KG1 (cell line): Measurements from ENCODE around the gene ZER1.
"Not testable (repeated sequence)": the region's sequence is repeated elsewhere in the genome, so short reads cannot be mapped to it uniquely, and the experiment has no call there.

Source experiments
- DNase-seq: peaks from one replicate; lab custom pipeline; 2025; lab: John Stamatoyannopoulos, UW

Gene ZER1

GRCh38 chr9:128715436-128715750, 56.3 kb downstream of the ZER1 start:
- no peak for DNase-seq

DNA sequence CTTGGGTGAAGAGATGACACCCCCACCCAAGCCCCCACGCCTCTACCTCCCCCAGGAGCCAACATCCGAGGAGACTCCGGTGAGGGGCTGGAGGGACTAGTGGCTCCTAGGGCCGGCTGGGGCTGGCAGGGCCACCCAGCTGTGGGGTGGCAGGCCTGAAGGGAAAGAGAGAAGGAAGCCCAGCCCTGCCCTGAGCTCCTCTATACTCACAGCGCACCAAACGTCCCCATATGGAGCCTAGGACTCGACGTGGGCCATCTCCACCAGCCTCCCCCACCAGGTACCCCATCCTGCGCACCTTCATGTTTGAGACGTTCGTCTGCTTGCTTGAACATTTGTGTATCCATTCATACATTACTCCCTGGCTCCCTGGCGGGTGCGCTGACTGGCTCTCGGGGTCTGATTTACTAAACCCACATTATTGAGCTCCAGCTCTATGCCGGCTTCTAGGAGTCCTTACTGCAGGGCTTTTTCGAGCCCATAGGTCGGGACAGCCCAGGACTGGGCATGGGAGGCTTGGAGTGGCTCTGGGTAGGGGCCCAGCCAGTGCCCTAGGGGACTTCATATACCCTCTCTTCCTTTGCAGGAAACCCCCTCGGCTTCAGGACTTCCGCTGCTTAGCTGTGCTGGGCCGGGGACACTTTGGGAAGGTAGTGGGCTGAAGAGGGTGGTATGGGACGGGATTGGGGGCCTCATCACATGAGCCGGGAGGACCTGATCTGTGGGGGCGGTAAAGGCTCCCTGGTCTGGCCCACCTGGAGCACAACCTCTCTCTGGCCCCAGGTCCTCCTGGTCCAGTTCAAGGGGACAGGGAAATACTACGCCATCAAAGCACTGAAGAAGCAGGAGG, 56.9 kb downstream of the ZER1 start:
- no peak for DNase-seq

- no peak for DNase-seq
Measured at GRCh38 chr9:128713941-128714573, 57.7 kb downstream of the ZER1 start.

DNA sequence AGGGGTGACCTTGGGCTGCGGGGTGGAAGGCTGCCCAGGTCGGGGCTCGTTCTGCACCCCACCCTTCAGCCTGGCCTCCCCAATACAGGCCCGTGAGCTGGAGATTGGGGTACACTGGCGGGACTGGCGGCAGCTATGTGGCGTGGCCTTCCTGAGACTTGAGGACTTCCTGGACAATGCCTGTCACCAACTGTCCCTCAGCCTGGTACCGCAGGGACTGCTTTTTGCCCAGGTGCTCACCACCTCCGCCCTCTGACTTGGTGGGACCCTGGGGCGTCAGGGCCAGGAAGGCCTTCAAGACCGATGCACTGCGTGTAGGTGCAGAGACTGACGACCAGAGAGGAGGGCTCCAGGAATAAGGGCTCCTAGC, 58.3 kb downstream of the ZER1 start:
- no peak for DNase-seq

DNA sequence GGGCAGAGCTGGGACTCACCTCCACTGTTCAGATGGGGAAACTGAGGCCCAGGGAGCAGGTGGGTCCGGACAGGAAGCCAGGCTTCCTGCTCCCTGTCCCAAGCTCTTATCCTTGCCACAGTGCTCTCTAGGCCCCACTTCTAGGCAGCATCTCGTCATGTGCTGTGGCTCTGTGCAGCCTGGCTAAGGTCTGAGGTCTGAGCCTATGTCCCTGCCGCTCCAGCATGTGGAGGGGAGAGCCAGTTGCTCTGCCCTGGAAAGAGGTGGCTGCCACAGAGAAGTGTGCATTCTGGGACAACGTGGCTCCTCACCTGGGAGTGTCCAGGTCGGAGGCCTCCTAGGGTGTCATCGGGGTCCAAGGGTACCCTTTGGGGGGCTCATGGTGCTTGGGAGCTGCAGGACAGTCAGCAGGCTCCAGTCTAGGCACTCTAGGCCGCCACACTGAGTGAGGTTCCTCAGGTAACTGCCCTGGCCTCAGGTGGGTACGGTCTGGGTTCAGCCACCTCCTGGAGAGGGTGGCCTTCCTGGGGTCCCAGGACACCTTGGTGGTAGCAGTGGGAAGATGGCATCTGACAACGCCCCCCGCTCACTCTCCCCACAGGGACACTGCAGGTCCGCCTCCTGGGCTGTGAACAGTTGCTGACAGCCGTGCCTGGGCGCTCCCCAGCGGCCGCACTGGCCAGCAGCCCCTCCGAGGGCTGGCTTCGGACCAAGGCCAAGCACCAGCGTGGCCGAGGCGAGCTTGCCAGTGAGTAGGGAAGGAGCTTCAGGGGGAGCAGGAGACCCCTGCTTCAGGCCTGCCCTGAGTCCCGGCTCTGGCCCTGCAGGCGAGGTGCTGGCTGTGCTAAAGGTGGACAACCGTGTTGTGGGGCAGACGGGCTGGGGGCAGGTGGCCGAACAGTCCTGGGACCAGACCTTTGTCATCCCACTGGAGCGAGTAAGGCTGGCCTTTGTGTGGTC, 59.0 kb downstream of the ZER1 start:
- no peak for DNase-seq

DNA sequence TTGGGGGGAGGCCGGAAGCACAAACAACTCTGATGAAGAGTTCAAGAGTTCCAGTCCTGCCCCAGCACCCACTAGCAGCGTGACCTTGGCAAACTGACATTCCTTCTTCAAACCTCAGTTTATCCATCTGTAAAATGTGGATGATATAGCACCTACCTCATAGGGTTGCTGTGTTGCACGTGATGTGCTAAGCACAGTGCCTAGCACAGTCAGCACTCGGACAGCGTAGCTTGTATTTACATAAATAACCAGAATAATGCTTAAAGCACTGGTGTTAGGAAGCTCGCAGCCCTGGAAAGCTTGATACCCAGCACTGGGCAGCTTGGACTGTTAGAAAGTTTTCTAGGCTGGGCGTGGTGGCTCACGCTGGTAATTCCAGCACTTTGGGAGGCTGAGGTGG, 64.3 kb downstream of the ZER1 start:
- DNase-seq: no peak

DNA sequence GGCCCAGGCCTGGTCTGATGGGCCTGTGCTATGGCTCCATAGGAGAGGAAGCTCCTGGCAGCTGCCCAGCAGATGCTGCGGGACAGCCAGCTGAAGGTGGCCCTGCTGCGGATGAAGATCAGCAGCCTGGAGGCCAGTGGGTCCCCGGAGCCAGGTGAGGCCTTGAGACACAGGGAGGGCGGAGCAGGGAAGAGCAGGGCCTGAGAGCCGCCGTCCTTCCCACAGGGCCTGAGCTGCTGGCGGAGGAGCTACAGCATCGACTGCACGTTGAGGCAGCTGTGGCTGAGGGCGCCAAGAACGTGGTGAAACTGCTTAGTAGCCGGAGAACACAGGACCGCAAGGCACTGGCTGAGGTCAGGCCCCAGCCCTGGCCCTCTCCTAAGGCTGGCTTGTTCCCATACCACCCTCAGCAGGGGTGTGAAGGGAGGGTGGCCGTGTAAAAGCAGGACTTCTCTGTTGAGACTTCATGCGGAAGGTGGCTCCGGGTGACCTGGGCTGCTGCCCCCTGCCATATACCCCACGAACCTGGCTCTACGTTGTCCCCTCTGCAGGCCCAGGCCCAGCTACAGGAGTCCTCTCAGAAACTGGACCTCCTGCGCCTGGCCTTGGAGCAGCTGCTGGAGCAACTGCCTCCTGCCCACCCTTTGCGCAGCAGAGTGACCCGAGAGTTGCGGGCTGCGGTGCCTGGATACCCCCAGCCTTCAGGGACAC, 64.9 kb downstream of the ZER1 start:
- DNase-seq: no peak

DNA sequence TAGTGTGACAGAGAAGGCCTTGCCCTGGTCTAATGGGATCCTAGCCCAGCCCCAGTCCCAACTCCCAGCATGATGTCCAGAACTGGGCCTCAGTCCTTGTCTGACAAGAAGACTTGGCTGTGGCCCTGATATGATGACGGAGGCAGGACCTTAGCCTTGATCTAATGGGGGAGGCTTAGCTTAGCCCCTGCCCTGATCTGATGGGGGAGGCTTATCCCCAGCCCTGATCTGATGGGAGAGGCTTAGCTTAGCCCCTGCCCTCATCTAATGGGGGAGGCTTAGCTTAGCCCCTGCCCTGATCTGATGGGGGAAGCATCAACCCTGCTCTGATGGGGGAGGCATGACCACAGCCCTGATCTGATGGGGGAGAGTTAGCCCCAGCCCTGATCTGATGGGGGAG, 65.7 kb downstream of the ZER1 start:
- no peak for DNase-seq

GRCh38 chr9:128705051-128705965, 66.4 kb downstream of the ZER1 start:
- no peak for DNase-seq

GRCh38 chr9:128704356-128704670, 67.4 kb downstream of the ZER1 start:
- no peak for DNase-seq

DNA sequence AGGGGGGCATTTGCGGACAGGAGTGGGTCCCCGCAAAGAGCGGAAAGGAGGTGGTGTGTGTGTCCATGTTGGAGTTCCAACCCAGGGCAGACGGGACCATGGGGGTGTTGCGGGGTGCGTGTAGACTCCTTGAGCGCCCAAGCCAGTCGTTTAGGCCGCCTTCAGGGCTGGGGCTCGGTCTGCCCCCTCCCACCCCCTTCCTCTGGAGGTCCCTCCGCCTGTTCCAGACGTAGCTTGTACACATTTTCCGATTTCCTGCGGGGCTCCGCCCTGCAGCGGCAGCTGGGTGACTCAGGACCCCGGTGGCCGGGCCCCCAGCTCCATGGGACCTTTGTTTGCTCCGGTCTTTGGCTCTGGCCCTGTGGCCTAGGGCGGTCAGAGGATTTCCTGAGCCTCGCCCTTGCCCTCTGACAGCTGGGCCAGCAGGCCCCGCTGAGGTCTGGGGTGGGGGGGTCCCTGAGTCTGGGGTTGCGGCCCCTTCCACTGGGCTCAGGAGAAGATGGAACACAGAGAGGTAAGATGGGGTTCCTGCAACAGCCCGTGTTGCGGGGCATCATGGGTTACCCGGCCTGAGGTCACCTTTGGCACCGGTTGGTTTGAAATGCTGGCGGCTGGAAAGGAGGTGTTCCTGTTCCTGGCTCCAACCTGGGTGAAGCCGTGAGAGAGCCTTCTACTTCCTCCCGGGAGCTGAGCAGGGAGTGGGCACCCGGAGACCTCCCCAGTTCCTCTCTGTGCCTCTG, 67.9 kb downstream of the ZER1 start:
- DNase-seq: no peak

DNA sequence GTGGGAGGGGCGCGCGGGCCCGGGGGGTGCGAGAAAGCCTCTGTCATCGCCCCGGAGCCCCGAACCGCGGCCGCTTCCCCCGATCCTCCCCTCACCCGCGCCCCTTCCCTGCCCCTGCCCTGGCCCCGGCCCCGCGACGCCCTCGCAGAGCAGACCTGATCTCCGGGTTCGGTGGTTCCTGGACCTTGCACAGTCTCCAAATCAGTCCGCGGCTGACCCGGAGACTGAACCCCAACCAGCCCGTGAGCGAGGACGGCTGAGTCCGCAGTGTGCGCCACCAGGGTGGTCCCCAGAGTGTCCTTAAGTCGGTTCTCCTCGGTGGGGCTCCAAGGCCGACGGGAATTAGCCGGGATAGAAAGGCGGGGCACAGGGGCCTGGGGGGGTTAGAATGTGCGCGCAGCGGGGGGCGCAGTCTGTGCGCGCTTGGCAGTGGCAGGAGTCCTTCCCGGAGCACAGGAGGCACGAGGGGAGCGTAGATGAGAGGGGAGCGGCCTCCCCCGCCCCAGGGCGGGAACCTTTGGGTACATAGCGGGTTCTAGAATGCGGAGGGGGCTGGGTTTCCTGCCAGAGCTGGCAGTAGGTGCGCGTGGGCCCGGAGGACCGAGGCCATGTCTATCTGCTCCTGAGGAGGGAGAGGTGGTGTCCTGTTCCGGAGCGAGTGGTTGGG, 68.6 kb downstream of the ZER1 start:
- no peak for DNase-seq

DNA sequence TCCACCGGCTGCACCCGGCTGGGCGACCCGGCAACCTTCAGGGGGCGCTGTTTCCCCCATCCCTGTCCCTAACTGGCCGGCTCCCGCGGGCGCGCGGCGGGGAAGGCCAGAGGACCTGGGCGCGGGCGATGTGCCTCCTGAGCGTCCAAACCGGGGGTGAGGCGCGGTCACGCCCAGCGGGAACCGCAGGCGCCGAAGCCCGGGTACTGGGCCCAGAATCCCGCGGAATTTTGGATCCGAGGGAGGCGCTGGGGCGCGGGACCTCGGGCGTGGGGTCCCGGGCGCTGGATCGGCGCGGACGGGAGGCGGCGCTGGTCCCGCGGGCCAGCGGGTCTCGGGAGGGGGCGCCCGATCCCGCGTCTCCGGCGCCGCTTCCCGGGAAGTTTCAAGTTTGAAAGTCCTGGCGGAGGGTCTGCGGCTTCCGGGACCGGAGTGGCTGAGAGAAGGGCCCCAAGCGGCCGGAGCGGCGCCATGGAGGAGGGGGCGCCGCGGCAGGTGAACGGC, 69.2 kb downstream of the ZER1 start, which contains the start of gene PKN3:
PKN3 (plus strand) TSS at position 59 of the 504 bp plus-strand sequence; CDS start at position 472, 413 bp downstream.
- DNase-seq: peak; percentile 75

GRCh38 chr9:128701227-128701854, 70.4 kb downstream of the ZER1 start:
- DNase-seq: no peak

DNA sequence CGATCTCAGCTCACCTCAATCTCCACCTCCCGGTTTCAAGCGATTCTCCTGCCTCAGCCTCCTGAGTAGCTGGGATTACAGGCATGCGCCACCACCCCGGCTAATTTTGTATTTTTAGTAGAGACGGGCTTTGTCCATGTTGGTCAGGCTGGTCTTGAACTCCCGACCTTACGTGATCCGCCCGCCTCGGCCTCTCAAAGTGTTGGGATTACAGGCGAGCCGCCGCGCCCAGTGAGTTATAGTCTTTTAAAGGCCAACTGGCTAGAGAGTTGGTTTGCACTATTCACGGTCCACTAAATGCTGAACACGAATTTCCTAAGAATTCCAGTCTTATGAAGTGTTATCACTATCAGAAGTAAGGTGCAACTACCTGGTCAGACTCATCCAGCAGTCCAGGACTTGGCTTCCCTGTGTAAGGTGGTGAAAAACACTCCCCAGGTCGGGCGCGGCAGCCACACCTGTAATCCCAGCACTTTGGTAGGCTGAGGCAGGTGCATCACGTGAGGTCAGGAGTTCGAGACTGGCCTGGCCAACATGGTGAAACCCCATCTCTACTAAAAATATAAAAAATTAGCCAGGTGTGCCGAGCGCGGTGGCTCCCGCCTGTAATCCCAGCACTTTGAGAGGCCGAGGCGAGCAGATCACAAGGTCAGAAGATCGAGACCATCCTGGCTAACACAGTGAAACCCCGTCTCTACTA, 72.5 kb downstream of the ZER1 start:
- not testable (repeated sequence) for DNase-seq

DNA sequence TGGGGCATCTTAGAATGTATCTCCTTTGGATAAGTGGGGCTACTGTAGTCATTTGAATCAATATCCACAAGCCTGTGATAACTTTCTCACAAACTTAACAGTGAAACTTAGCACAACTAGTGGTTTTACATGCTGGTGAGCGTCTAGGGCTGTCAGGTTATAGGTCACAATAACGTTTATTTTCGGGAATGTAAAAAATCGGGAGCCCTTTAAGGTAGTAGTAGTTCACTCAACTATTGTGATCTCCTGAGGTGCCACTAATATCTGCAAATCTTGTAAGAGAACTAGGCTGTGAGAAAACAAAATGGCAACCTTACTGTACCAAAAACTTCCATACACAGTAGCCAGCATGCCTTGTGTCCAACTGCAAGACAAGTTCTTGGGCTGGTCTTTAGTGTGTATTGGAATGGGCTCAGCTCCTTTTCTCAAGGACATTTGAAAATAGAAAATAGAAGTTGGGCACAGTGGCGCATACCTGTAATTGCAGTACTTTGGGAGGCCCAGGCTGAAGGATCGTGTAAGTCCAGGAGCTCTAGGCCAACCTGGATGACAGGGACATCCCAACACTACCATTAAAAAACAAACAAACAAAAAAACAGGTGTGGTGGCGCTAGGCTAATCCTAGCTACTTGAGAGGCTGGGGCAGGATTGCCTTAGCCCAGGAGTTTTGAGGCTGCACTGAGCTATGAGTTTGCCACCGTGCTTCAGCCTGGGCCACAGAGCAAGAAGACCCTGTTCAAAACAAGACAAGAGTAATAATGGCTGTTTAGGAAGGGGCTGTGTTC, 74.6 kb downstream of the ZER1 start:
- DNase-seq: no peak

DNA sequence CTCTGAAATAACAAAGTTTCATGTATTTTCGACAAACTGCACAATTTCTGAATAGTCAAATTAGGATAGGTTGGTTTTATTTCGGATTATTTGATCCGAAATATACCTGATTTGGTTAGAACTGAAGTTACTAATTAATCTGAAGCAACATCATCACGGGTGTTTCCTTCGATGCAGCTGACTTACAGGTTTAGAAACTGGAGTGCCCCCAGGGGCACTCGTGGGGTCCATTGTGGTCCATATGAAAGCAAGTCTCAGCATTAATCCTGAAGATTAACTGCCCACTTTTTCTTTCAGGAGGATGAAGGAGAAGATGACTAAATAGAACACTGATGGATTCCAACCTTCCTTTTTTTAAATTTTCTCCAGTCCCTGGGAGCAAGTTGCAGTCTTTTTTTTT, 77.4 kb downstream of the ZER1 start:
- no peak for DNase-seq

DNA sequence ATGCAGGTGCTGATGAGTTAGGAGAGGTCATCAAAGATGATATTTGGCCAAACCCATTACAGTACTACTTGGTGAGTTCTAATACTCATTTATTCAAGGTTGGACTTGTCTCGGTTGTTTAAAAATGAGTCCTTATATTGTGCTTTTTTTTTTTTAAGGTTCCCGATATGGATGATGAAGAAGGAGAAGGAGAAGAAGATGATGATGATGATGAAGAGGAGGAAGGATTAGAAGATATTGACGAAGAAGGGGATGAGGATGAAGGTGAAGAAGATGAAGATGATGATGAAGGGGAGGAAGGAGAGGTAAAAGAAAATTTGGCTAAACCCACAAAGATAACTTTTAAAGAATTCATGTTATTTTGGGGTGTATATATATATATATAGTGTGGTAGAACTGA, 78.0 kb downstream of the ZER1 start:
- DNase-seq: not testable (repeated sequence)
